B cell (primary cell): ENCODE measurements around the gene RNF25. TPM values are rescaled to one million over a fixed set of nuclear protein-coding genes. Genes with fewer than 3 reads are reported as not detected.

Experiments used
- ATAC-seq: fragments of 200-7000 bp; cut with Tn5 transposase; one replicate; pipeline ENCODE4 v1.10.0; 2021; ENCODE audit warnings: low read depth, mild to moderate bottlenecking, moderate number of reproducible peaks, moderate library complexity
- CTCF ChIA-PET: fragments of 350-600 bp; sonication (Branson Sonifier 250); formaldehyde crosslinking; loops from one replicate; lab custom pipeline; 2021; ENCODE audit warnings: antibody characterized with exemption, inconsistent platforms; lab: Charles Lee
- POLR2A ChIA-PET: fragments of 350-600 bp; sonication (Branson Sonifier 250); formaldehyde crosslinking; loops from one replicate; lab custom pipeline; 2021; ENCODE audit warnings: antibody characterized with exemption; lab: Charles Lee
- DNase-seq: peaks from one replicate; pipeline ENCODE4 v3.0.0; 2013
- H2AFZ ChIP-seq: 2 replicates; pipeline ENCODE4 v1.6.1; 2012; ENCODE audit warnings: mild to moderate bottlenecking, low read depth, low read length; ENCODE audit not compliant: insufficient read depth, poor library complexity, severe bottlenecking
- H3K27ac ChIP-seq, 2 donors: 1 replicate in 1 of 2; 2 replicates in 1 of 2; pipeline ENCODE4 v1.5.1; 2012 to 2013; ENCODE audit warnings: low read length in 2 of 2, mild to moderate bottlenecking in 2 of 2, moderate library complexity in 1 of 2
- H3K27me3 ChIP-seq, 4 experiments: fragments of 200-600 bp in 1 of 4; sonication (generic) in 1 of 4; replicated peaks in 1 of 4; 1 replicate in 2 of 4; 2 replicates in 2 of 4; pipeline versions ENCODE4 v1.6.1 to v1.7.0; 2013 to 2016; ENCODE audit warnings: low read length in 3 of 4, mild to moderate bottlenecking in 2 of 4, mixed read lengths in 1 of 4, moderate library complexity in 1 of 4; ENCODE audit not compliant: insufficient read depth in 4 of 4, control insufficient read depth in 3 of 4; ENCODE audit errors: control extremely low read depth in 1 of 4
- H3K36me3 ChIP-seq, 2 experiments: replicated peaks in 1 of 2; 1 replicate in 1 of 2; 2 replicates in 1 of 2; pipeline versions ENCODE4 v1.6.1 to v1.7.1; 2013; ENCODE audit warnings: low read length in 1 of 2; ENCODE audit not compliant: insufficient read depth in 2 of 2, control insufficient read depth in 1 of 2; ENCODE audit errors: control extremely low read depth in 1 of 2, extremely low read depth in 1 of 2
- H3K4me1 ChIP-seq, 2 donors: fragments of 200-600 bp in 1 of 2; sonication (generic) in 1 of 2; 1 replicate in 1 of 2; 2 replicates in 1 of 2; pipeline versions ENCODE4 v1.5.1 to v1.6.1; 2013 to 2017; ENCODE audit warnings: low read length in 2 of 2; ENCODE audit not compliant: control insufficient read depth in 2 of 2, insufficient read depth in 2 of 2
- H3K4me2 ChIP-seq: replicated peaks from 2 replicates; pipeline ENCODE3; 2012; ENCODE audit warnings: mild to moderate bottlenecking, low read depth, low read length; ENCODE audit not compliant: poor library complexity, severe bottlenecking
- H3K4me3 ChIP-seq, 5 experiments: fragments of 200-600 bp in 1 of 5; sonication (generic) in 1 of 5; 1 replicate in 3 of 5; 2 replicates in 2 of 5; pipeline versions ENCODE4 v1.5.1 to v1.7.0; 2011 to 2016; ENCODE audit warnings: low read length in 4 of 5, mild to moderate bottlenecking in 4 of 5, low read depth in 2 of 5, control low read depth in 1 of 5, moderate library complexity in 1 of 5; ENCODE audit not compliant: insufficient read depth in 1 of 5; ENCODE audit errors: control extremely low read depth in 1 of 5, extremely low read depth in 1 of 5
- H3K79me2 ChIP-seq: fragments of 200-600 bp; sonication (generic); one replicate; pipeline ENCODE4 v1.6.0; 2016; ENCODE audit warnings: low read length; ENCODE audit not compliant: control insufficient read depth, insufficient read depth
- H3K9ac ChIP-seq: fragments of 200-600 bp; sonication (generic); 2 replicates; pipeline ENCODE4 v1.6.1; 2017; ENCODE audit warnings: mild to moderate bottlenecking, low read length, moderate library complexity
- H3K9me3 ChIP-seq, 3 donors: one replicate each; pipeline versions ENCODE4 v1.6.1 to v1.7.1; 2013; ENCODE audit warnings: low read length in 2 of 3; ENCODE audit not compliant: control insufficient read depth in 2 of 3, insufficient read depth in 1 of 3; ENCODE audit errors: control extremely low read depth in 1 of 3
- H4K20me1 ChIP-seq: 2 replicates; pipeline ENCODE4 v1.6.0; 2012; ENCODE audit warnings: mild to moderate bottlenecking, low read length; ENCODE audit not compliant: insufficient read depth, control insufficient read depth, poor library complexity, severe bottlenecking
- H3K27ac Mint-ChIP-seq: one replicate; pipeline ENCODE4 v1.8.0; 2021; ENCODE audit warnings: mixed read lengths
- H3K27me3 Mint-ChIP-seq: one replicate; pipeline ENCODE4 v1.8.0; 2021; ENCODE audit warnings: mixed read lengths
- H3K4me1 Mint-ChIP-seq: one replicate; pipeline ENCODE4 v1.8.0; 2021; ENCODE audit warnings: mixed read lengths
- H3K4me3 Mint-ChIP-seq: one replicate; pipeline ENCODE4 v1.8.0; 2021; ENCODE audit warnings: mixed read lengths
- H3K9me3 Mint-ChIP-seq: one replicate; pipeline ENCODE4 v1.8.0; 2022; ENCODE audit warnings: mixed read lengths; ENCODE audit not compliant: insufficient read depth
- EZH2 ChIP-seq: IDR thresholded peaks from 2 replicates; pipeline ENCODE4 v1.6.1; 2012; ENCODE audit warnings: borderline replicate concordance, low read depth, mild to moderate bottlenecking, moderate library complexity, low read length; ENCODE audit not compliant: insufficient read depth, poor library complexity, severe bottlenecking
- WGBS: methylation state at CpG from one replicate; pipeline ENCODE4 v1.1.5; 2013; ENCODE audit warnings: missing lambda C conversion rate; ENCODE audit not compliant: insufficient coverage; 5-methylcytosine and 5-hydroxymethylcytosine counted together
- intact Hi-C: fragments of 100-400 bp; cut with micrococcal nuclease; formaldehyde crosslinking; loops from one replicate; pipeline ENCODE4 v1.10.0; 2022
- polyA plus RNA-seq: library from polyadenylated mRNA; depleted of rRNA; stranded (reverse); fragments of >200 nt; gene quantifications from 2 replicates; pipeline ENCODE4 v1.2.3, GENCODE V29; 2012
- total RNA-seq, 2 donors: library from RNA; stranded (reverse); fragments of 120-200 nt in 1 of 2; gene quantifications; 1 replicate in 1 of 2; 2 replicates in 1 of 2; pipeline versions ENCODE4 v1.2.3 to v1.2.4, GENCODE V29; 2013 to 2022
- TF ChIP-seq, protein P1 (sequence below): fragments of 200-600 bp; IDR thresholded peaks from one replicate; pipeline ENCODE4 v1.8.0; 2022; ENCODE audit warnings: antibody characterized with exemption, mild to moderate bottlenecking

Gene RNF25
- total and polyA plus RNA-seq, 2 donors (not counting 1 experiment from before 2014, with no cell fraction given) = 31.7 to 35.6 TPM

DNA sequence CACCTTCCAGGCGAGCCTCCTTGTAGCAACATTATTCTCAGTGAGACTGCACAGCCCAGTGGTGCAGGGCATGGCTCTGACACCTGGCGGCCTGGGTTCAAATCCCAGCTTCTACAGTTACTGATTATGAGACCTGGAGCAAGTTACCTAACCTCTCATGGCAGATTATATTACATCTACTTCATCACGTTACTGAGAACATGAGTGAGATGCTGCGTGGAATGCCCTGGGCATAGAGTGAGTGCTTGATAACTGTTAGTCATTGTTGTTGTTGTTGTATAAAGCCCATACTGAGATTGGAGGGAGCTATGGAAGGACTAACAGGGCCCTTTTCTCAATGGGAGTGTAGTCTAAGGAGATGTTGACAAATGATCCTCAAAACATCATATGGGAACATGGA lies 45.4 kb downstream of the RNF25 start:
- TF ChIP-seq EZH2 = no peak
- no peak for ATAC-seq
- Histone ChIP-seq H3K27me3 (no peaks in the 10 kb centered on the region), H4K20me1 (no peaks in the 10 kb centered on the region), H3K9me3 (no peaks in the 10 kb centered on the region), H3K4me3 (no peak overlapping the region), H3K4me2 (no peak overlapping the region), H3K4me1 (peaks cover 0 to 3% of the 10 kb centered on the region in 2 donors), H3K79me2 (no peaks in the 10 kb centered on the region), H3K9ac (no peak overlapping the region), H2AFZ (no peak overlapping the region), H3K27ac (no peak overlapping the region), H3K36me3 (no peaks in the 10 kb centered on the region)
- H3K9me3 Mint-ChIP-seq = no peaks in the 10 kb centered on the region
- peaks cover 4% of the 10 kb centered on the region for H3K4me1 Mint-ChIP-seq
- WGBS = 92% methylated on average over 2 of the region's 4 CpGs
- H3K27me3 Mint-ChIP-seq = no peaks in the 10 kb centered on the region
- no peak overlapping the region for H3K27ac Mint-ChIP-seq
- H3K4me3 Mint-ChIP-seq = no peak overlapping the region
- no peak for DNase-seq
- ChIA-PET POLR2A (no interaction called here), CTCF (no interaction called here)
- intact Hi-C loops = no loop called here

DNA sequence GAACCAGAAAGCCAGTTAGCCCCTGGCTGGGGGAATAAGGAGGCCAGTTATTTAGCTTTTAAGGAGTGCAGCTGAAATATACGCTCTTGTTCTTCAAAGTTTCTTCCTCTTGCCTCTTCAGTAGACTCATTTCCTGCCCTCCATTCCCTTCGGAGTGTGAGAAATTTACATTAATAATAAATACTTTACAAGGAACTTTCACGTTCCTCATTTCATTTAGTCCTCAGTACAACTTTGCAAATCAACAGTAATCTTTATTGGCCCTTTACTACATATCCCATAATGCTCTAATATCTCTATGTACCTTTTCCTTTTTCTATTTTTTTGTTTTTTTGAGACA lies 48.5 kb downstream of the RNF25 start:
- no peaks in the 10 kb centered on the region for H3K9me3 Mint-ChIP-seq
- no peak for DNase-seq
- H3K4me2 ChIP-seq = no peak overlapping the region
- no peak overlapping the region for H3K9ac ChIP-seq
- TF ChIP-seq EZH2 = no peak
- TF ChIP-seq, protein P1, sequence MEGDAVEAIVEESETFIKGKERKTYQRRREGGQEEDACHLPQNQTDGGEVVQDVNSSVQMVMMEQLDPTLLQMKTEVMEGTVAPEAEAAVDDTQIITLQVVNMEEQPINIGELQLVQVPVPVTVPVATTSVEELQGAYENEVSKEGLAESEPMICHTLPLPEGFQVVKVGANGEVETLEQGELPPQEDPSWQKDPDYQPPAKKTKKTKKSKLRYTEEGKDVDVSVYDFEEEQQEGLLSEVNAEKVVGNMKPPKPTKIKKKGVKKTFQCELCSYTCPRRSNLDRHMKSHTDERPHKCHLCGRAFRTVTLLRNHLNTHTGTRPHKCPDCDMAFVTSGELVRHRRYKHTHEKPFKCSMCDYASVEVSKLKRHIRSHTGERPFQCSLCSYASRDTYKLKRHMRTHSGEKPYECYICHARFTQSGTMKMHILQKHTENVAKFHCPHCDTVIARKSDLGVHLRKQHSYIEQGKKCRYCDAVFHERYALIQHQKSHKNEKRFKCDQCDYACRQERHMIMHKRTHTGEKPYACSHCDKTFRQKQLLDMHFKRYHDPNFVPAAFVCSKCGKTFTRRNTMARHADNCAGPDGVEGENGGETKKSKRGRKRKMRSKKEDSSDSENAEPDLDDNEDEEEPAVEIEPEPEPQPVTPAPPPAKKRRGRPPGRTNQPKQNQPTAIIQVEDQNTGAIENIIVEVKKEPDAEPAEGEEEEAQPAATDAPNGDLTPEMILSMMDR = no peak
- H3K9me3 ChIP-seq = no peaks in the 10 kb centered on the region
- H3K4me1 Mint-ChIP-seq = peaks cover 4% of the 10 kb centered on the region
- no peaks in the 10 kb centered on the region for H3K27me3 ChIP-seq
- intact Hi-C loops = no loop called here
- ChIA-PET CTCF (no interaction called here), POLR2A (no interaction called here)
- H3K27me3 Mint-ChIP-seq = no peaks in the 10 kb centered on the region
- WGBS = no CpG with 5 or more reads among the region's 3 CpGs
- H2AFZ ChIP-seq = peak overlapping the region; percentile 42
- no peak overlapping the region for H3K4me3 Mint-ChIP-seq
- no peak overlapping the region for H3K27ac ChIP-seq
- no peaks in the 10 kb centered on the region for H3K36me3 ChIP-seq
- no peaks in the 10 kb centered on the region for H4K20me1 ChIP-seq
- no peak overlapping the region for H3K27ac Mint-ChIP-seq
- ATAC-seq = no peak
- no peaks in the 10 kb centered on the region for H3K79me2 ChIP-seq
- H3K4me1 ChIP-seq = peaks cover 0 to 3% of the 10 kb centered on the region in 2 donors
- no peak overlapping the region for H3K4me3 ChIP-seq
